ENCODE measurements around the gene HOXA3.
A peak's percentile ranks its signal among the peaks of the same experiment; 100 is the strongest.

HOXA3 gene

GRCh38 chr7:27192546-27193334, 40.4 kb upstream of the HOXA3 start:
- TF ChIP-seq CTCF (IDR thresholded peaks at IDR 0.05; ENCODE audit: low read depth, low read length) = no peak
- H3K4me3 ChIP-seq (ENCODE audit: low read depth, low read length) = peak overlapping the region; percentile 31; the same call in 1 of the 2 replicates

- TF ChIP-seq CTCF (IDR thresholded peaks at IDR 0.05; ENCODE audit: low read depth, low read length) = no peak
- H3K4me3 ChIP-seq (ENCODE audit: low read depth, low read length) = no peak overlapping the region
Measured at GRCh38 chr7:27191833-27192545, 39.6 kb upstream of the HOXA3 start.

DNA sequence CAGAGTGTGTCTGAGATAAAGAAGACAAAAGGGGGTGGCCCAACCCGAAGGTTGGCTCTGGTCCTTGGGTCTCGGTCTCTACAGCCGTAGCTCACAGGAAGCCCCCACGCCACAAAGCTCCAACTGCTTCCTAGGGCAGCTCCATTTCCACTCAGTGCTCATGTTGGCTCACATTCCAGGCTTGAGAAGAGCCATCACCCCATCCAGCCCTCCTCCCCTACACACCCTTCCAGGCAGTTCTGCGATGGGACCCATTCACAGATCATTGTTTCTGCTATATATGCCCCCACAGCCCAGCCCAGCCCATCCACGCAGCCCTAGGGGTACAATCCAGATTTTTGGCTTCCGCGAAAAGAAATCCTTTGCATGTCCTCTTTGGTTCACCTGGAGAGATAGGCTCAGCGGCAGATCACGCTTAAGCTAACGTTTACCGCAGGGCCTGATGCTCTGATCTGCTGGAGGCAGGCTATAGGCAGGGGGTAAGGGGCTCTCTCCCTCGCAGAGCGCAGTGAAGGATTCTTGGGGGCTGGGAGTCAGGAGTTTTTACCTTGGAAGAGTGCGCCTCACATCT, 38.9 kb upstream of the HOXA3 start:
- no peak for TF ChIP-seq CTCF (IDR thresholded peaks at IDR 0.05; ENCODE audit: low read depth, low read length)
- H3K4me3 ChIP-seq (ENCODE audit: low read depth, low read length) = no peak overlapping the region

DNA sequence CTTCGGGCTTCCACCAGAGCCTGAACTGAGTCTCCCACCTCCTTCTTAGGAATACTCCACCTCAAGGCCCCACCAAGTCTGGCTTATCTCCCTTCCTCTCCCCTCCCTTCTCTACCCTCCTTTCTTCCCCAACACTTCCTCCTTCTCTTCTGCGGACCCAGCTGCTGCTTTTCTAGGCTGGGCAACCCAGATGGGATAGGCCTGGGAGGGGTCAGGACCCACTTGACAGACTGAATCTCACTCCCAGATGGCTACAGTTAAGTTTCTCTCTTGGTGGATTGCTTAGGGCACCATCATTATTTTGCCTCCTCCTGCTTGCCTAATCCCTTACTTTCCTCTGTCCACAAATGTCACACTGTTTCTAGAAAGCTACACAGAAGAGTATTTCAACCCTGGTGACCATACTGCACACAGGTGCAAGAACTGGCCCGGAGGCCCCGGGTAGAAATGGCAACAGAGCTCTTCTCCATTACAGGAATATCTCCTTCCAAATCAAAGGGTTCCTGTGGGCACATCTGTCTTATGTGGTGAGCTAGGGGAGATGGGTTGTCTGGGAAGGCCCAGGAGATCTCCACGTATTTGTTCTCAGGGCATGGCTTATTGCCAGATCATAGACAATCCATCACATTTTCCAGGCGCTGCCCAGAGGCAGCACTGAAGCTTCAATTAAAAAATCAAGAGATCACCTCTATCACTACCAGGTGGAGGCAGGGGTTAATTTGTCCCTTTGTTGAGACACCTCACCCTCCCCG, 37.8 kb upstream of the HOXA3 start:
- no peak for TF ChIP-seq CTCF (IDR thresholded peaks at IDR 0.05; ENCODE audit: low read depth, low read length)
- H3K4me3 ChIP-seq (ENCODE audit: low read depth, low read length) = no peak overlapping the region

DNA sequence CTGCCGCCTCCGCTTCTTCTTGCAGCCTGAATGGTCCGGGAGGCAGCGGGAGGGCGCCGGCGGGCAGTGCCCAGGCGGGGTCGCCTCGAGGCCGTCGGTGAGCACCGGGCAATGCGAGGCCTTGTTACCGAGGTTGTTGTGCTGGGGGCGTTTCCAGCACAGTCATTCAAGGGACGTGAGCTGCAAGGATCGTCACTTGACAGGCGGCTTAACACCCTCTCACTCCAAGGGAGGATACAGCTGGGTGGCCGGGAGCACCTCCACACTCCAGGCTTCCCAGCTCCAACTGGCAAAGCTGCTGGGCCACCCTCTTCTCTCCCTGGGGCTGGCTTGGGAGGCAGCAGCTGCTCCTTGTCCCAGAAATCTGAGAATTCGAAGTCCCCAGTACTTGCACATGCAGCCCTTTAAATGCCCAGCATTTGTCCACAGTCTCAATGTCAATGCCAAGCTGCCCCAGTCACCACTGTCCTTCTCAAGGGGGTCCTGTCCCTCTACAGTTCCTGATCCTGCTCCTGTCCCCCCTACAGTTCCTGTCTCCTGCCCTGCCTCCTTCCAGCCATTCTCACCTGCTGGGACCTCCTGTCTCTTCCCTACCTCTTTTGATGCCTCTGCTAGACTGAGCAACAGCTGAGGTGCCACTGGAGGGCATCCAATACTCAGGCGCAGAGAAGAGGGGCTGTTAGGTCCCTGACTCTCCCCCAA, 37.1 kb upstream of the HOXA3 start:
- no peak for TF ChIP-seq CTCF (IDR thresholded peaks at IDR 0.05; ENCODE audit: low read depth, low read length)
- no peak overlapping the region for H3K4me3 ChIP-seq (ENCODE audit: low read depth, low read length)

- H3K4me3 ChIP-seq (ENCODE audit: low read depth, low read length) = no peak overlapping the region
- no peak for TF ChIP-seq CTCF (IDR thresholded peaks at IDR 0.05; ENCODE audit: low read depth, low read length)
Measured at GRCh38 chr7:27188386-27189294, 36.3 kb upstream of the HOXA3 start.

All from WI38 (cell line).